ENCODE results near the gene STK24. TPM values are rescaled to one million over a fixed set of nuclear protein-coding genes. Genes with fewer than 3 reads are reported as not detected.

Gene STK24
- total RNA-seq, 6 donors from 2014 or later = 51.3 to 89.8 (median 78.6) TPM

- Histone ChIP-seq H3K27me3 (no peaks in the 10 kb centered on the region), H3K27ac (peak overlapping the region in 1 of 4 donors; percentile 11), H3K4me3 (no peak overlapping the region), H3K36me3 (no peaks in the 10 kb centered on the region), H3K9me3 (no peaks in the 10 kb centered on the region), H3K4me1 (peaks cover 24 to 83% (median 49%) of the 10 kb centered on the region in 4 donors)
- 76 to 78% methylated on average over 16 to 18 of the region's 18 CpGs for WGBS, 2 donors
- ATAC-seq (ENCODE audit: low FRiP score in 2 of 2) (no peak), DNase-seq (no peak)
- TF ChIP-seq EP300 (IDR thresholded peaks at IDR 0.05) (no peak), CTCF (IDR thresholded peaks at IDR 0.05) (no peak), POLR2AphosphoS5 (IDR thresholded peaks at IDR 0.05) (no peak), POLR2A (IDR thresholded peaks at IDR 0.05) (no peak)
Observed at GRCh38 chr13:98525456-98526181, 51.3 kb downstream of the STK24 start.

- Histone ChIP-seq H3K27ac (peak overlapping the region in 1 of 4 donors; percentile 11), H3K27me3 (no peaks in the 10 kb centered on the region), H3K4me3 (no peak overlapping the region), H3K4me1 (peaks cover 24 to 86% (median 48%) of the 10 kb centered on the region in 4 donors), H3K9me3 (no peaks in the 10 kb centered on the region), H3K36me3 (no peaks in the 10 kb centered on the region)
- TF ChIP-seq POLR2A (IDR thresholded peaks at IDR 0.05) (no peak), CTCF (IDR thresholded peaks at IDR 0.05) (no peak), POLR2AphosphoS5 (IDR thresholded peaks at IDR 0.05) (no peak), EP300 (IDR thresholded peaks at IDR 0.05) (no peak)
- WGBS, 2 donors = 91 to 94% methylated on average over 11 of the region's 11 CpGs
- ATAC-seq (ENCODE audit: low FRiP score in 2 of 2) = no peak
- DNase-seq = no peak
Observed at GRCh38 chr13:98524793-98525192, 52.1 kb downstream of the STK24 start.

- 86 to 87% methylated on average over 8 to 11 of the region's 11 CpGs for WGBS, 2 donors
- TF ChIP-seq POLR2AphosphoS5 (IDR thresholded peaks at IDR 0.05) (no peak), POLR2A (IDR thresholded peaks at IDR 0.05) (no peak), EP300 (IDR thresholded peaks at IDR 0.05) (no peak), CTCF (IDR thresholded peaks at IDR 0.05) (no peak)
Observed at GRCh38 chr13:98524391-98524790, 52.5 kb downstream of the STK24 start.

GRCh38 chr13:98523455-98524102 lies 53.3 kb downstream of the STK24 start:
- TF ChIP-seq POLR2A (IDR thresholded peaks at IDR 0.05) = no peak
- TF ChIP-seq EP300 (IDR thresholded peaks at IDR 0.05) = no peak
- no peak for TF ChIP-seq POLR2AphosphoS5 (IDR thresholded peaks at IDR 0.05)
- no peak for TF ChIP-seq CTCF (IDR thresholded peaks at IDR 0.05)
- ATAC-seq (ENCODE audit: low FRiP score in 2 of 2) (no peak), DNase-seq (no peak)
- Histone ChIP-seq H3K9me3 (no peaks in the 10 kb centered on the region), H3K27me3 (no peaks in the 10 kb centered on the region), H3K27ac (peak overlapping the region in 1 of 4 donors; percentile 2), H3K4me1 (peaks cover 24 to 76% (median 43%) of the 10 kb centered on the region in 4 donors), H3K36me3 (no peaks in the 10 kb centered on the region), H3K4me3 (no peak overlapping the region)
- WGBS, 2 donors = 84 to 89% methylated on average over 16 of the region's 16 CpGs

More at GRCh38 chr13:98524391-98524790, 52.5 kb downstream of the STK24 start:
- no peak for ATAC-seq (ENCODE audit: low FRiP score in 2 of 2)
- DNase-seq = no peak
- Histone ChIP-seq H3K4me1 (peaks cover 24 to 84% (median 46%) of the 10 kb centered on the region in 4 donors), H3K9me3 (no peaks in the 10 kb centered on the region), H3K27ac (no peak overlapping the region), H3K27me3 (no peaks in the 10 kb centered on the region), H3K36me3 (no peaks in the 10 kb centered on the region), H3K4me3 (no peak overlapping the region)

Data from upper lobe of left lung (tissue), 6 donors.